Common myeloid progenitor, CD34-positive (primary cell): ENCODE data around the gene SAFB2.

Experiments
- CTCF ChIA-PET: fragments of 350-600 bp; sonication (Branson Sonifier 250); formaldehyde crosslinking; loops from one replicate; lab custom pipeline; 2021; ENCODE audit warnings: antibody characterized with exemption; lab: Charles Lee
- POLR2A ChIA-PET: fragments of 350-600 bp; sonication (Branson Sonifier 250); formaldehyde crosslinking; loops from one replicate; lab custom pipeline; 2021; ENCODE audit warnings: antibody characterized with exemption; lab: Charles Lee
- DNase-seq, 3 donors: peaks; one replicate each; pipeline versions ENCODE4 v3.0.0 to v3.0.0-alpha.2; 2013
- H3K27ac ChIP-seq, 2 experiments: 1 replicate in 1 of 2; 2 replicates in 1 of 2; pipeline ENCODE4 v1.7.0; 2013; ENCODE audit warnings: inconsistent platforms in 2 of 2, low read length in 2 of 2, mild to moderate bottlenecking in 2 of 2, low read depth in 1 of 2, moderate library complexity in 1 of 2; ENCODE audit not compliant: severe bottlenecking in 2 of 2, insufficient read depth in 1 of 2, poor library complexity in 1 of 2
- H3K27me3 ChIP-seq, 5 experiments: replicated peaks in 2 of 5; 1 replicate in 3 of 5; 2 replicates in 2 of 5; pipeline versions ENCODE4 v1.6.1 to v1.7.0; 2013; ENCODE audit warnings: low read length in 4 of 5, mild to moderate bottlenecking in 2 of 5, moderate library complexity in 2 of 5, inconsistent platforms in 1 of 5; ENCODE audit not compliant: insufficient read depth in 5 of 5, control insufficient read depth in 4 of 5
- H3K36me3 ChIP-seq, 4 experiments: 1 replicate in 2 of 4; 2 replicates in 2 of 4; pipeline versions ENCODE4 v1.6.1 to v1.7.0; 2013; ENCODE audit warnings: low read length in 3 of 4, control low read depth in 1 of 4, mild to moderate bottlenecking in 1 of 4; ENCODE audit not compliant: control insufficient read depth in 4 of 4, insufficient read depth in 4 of 4
- H3K4me1 ChIP-seq, 4 experiments: 1 replicate in 3 of 4; 2 replicates in 1 of 4; pipeline versions ENCODE4 v1.6.1 to v1.7.1; 2013; ENCODE audit warnings: low read length in 3 of 4, mild to moderate bottlenecking in 3 of 4, control low read depth in 1 of 4, inconsistent platforms in 1 of 4, moderate library complexity in 1 of 4; ENCODE audit not compliant: control insufficient read depth in 4 of 4, insufficient read depth in 4 of 4; ENCODE audit errors: control extremely low read depth in 1 of 4
- H3K4me3 ChIP-seq, 7 experiments: 1 replicate in 4 of 7; 2 replicates in 3 of 7; pipeline versions ENCODE4 v1.5.1 to v1.7.0; 2013; ENCODE audit warnings: mild to moderate bottlenecking in 7 of 7, low read length in 6 of 7, moderate library complexity in 6 of 7, inconsistent platforms in 2 of 7, low read depth in 2 of 7, control low read depth in 1 of 7; ENCODE audit not compliant: insufficient read depth in 4 of 7, control insufficient read depth in 1 of 7; ENCODE audit errors: extremely low read depth in 1 of 7
- H3K9me3 ChIP-seq, 5 experiments: 1 replicate in 4 of 5; 2 replicates in 1 of 5; pipeline versions ENCODE4 v1.6.1 to v1.7.1; 2013; ENCODE audit warnings: low read length in 4 of 5, mild to moderate bottlenecking in 2 of 5, inconsistent platforms in 1 of 5, low read depth in 1 of 5, moderate library complexity in 1 of 5; ENCODE audit not compliant: control insufficient read depth in 4 of 5, insufficient read depth in 2 of 5; ENCODE audit errors: control extremely low read depth in 1 of 5
- WGBS: methylation state at CpG from one replicate; pipeline ENCODE4 v1.1.5; 2013; ENCODE audit not compliant: insufficient coverage; 5-methylcytosine and 5-hydroxymethylcytosine counted together

The SAFB2 gene

DNA sequence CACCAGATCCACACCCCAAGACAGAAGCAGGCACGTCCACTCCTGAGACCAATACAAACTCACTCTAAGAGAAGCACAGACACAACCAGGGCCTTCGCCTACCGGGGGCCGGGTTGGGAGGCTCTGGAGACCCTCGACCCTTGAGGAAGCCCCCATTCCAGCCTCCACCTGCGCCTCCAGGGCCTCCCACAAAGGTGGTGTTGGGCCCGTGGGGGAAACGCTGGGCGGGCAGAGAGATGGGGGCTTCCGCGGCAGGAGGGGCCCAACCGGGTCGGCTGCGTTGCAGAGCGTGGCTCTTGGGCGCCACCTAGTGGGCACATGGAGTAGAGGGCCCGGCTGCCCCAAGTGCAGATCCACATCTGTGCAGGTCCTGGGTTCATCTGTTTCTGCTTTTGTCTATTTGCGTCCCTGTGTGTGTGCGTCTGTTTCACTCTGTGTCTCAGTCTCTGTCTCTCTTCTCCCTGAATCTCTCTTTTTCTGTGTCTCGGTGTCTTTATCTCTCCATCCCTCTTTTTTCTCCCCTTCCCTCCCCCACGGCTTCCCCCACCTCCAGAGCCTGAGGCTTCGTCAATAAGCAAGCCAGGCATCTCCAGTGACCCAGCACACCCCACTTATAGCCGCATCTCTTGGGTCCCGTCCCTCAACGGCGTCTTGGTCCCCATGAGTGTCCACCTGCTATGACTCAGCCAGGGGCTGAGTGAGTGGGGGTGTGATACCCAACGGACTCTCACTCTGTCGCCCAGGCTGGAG is 44.3 kb downstream of the SAFB2 start:
- peak; percentile 56 to 77 (median 71) for DNase-seq
- peaks cover 0 to 10% (median 2%) of the 10 kb centered on the region in 4 experiments for H3K4me1 ChIP-seq
- POLR2A ChIA-PET = no interaction called here
- peaks cover 0 to 11% (median 8%) of the 10 kb centered on the region in 4 experiments for H3K36me3 ChIP-seq
- no peaks in the 10 kb centered on the region for H3K9me3 ChIP-seq
- 14% methylated on average over 11 of the region's 28 CpGs for WGBS
- CTCF ChIA-PET = interaction anchor here (0.6 to 3.5 kb wide), 4 partner anchors 18 to 34 kb away, joined by 4 to 28 read pairs (median 4); no protein-coding TSS in a partner anchor
- H3K27me3 ChIP-seq = no peaks in the 10 kb centered on the region
- H3K27ac ChIP-seq = no peak overlapping the region
- H3K4me3 ChIP-seq = peak overlapping the region in 3 of 7 experiments; percentile 12 to 60 (median 30)

- Histone ChIP-seq H3K4me1 (peaks cover 0 to 10% (median 2%) of the 10 kb centered on the region in 4 experiments), H3K27ac (no peak overlapping the region), H3K4me3 (no peak overlapping the region), H3K27me3 (no peaks in the 10 kb centered on the region), H3K36me3 (no peaks in the 10 kb centered on the region), H3K9me3 (no peaks in the 10 kb centered on the region)
- CTCF ChIA-PET = interaction anchor here (1.0 kb wide), 1 partner anchor 27 kb away, joined by 4 read pairs; no protein-coding TSS in a partner anchor
- DNase-seq = no peak
- POLR2A ChIA-PET = no interaction called here
- 92% methylated on average over 4 of the region's 6 CpGs for WGBS
Measured at GRCh38 chr19:5575590-5575989, 47.0 kb downstream of the SAFB2 start.

GRCh38 chr19:5572556-5573286 is 49.9 kb downstream of the SAFB2 start:
- Histone ChIP-seq H3K27me3 (peaks cover 0 to 11% (median 4%) of the 10 kb centered on the region in 5 experiments), H3K9me3 (no peaks in the 10 kb centered on the region), H3K36me3 (no peaks in the 10 kb centered on the region), H3K4me1 (peaks cover 0 to 2% (median 1%) of the 10 kb centered on the region in 4 experiments), H3K27ac (no peak overlapping the region), H3K4me3 (no peak overlapping the region)
- WGBS = 97% methylated on average over 9 of the region's 14 CpGs
- CTCF ChIA-PET = interaction anchor here (1.3 kb wide), 1 partner anchor 12 kb away, joined by 3 read pairs; no protein-coding TSS in a partner anchor
- POLR2A ChIA-PET = no interaction called here
- DNase-seq = no peak

GRCh38 chr19:5571777-5572176 is 50.8 kb downstream of the SAFB2 start:
- ChIA-PET CTCF (interaction anchor here (0.7 kb wide), 1 partner anchor 149 kb away, joined by 3 read pairs; no protein-coding TSS in a partner anchor), POLR2A (no interaction called here)
- 100% methylated on average over 3 of the region's 3 CpGs for WGBS
- H3K27me3 ChIP-seq = peaks cover 3 to 19% (median 10%) of the 10 kb centered on the region in 5 experiments
- H3K27ac ChIP-seq = no peak overlapping the region
- no peaks in the 10 kb centered on the region for H3K36me3 ChIP-seq
- peaks cover 0 to 3% (median 0%) of the 10 kb centered on the region in 5 experiments for H3K9me3 ChIP-seq
- H3K4me3 ChIP-seq = no peak overlapping the region
- DNase-seq = no peak
- peaks cover 0 to 3% (median 2%) of the 10 kb centered on the region in 4 experiments for H3K4me1 ChIP-seq

DNA sequence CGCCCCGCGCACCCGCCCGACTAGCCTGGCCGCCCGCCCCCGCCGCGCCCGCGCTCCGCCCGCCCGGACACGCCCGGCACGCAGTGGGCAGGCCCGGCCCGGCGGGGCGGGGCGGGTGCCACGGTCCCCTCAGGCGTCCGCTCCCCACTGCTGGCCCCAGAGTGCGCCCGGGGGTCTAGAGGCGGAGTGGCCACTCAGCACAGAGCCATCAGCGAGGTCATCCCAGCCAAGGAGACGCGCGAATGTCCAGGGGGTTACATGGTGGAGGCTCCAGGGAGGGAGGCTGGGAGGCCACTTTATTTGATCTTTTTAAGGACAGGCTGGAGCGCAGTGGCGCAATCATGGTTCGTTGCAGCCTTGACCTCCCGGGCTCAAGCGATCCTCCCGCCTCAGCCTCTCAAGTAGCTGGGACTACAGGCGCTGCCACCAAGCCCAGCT is 54.6 kb downstream of the SAFB2 start:
- H3K4me1 ChIP-seq = peaks cover 0 to 3% (median 2%) of the 10 kb centered on the region in 4 experiments
- DNase-seq = no peak
- peaks cover 0 to 5% (median 0%) of the 10 kb centered on the region in 5 experiments for H3K9me3 ChIP-seq
- no peak overlapping the region for H3K27ac ChIP-seq
- ChIA-PET CTCF (no interaction called here), POLR2A (no interaction called here)
- no peaks in the 10 kb centered on the region for H3K36me3 ChIP-seq
- 24% methylated on average over 31 of the region's 40 CpGs for WGBS
- peaks cover 9 to 48% (median 20%) of the 10 kb centered on the region in 5 experiments for H3K27me3 ChIP-seq
- no peak overlapping the region for H3K4me3 ChIP-seq

GRCh38 chr19:5567360-5567969 is 55.1 kb downstream of the SAFB2 start, which contains the start of gene TINCR:
Gene TINCR (minus strand): TSS chr19:5567953.
- POLR2A ChIA-PET = no interaction called here
- 13% methylated on average over 42 of the region's 63 CpGs for WGBS

More at GRCh38 chr19:5567360-5567969, 55.1 kb downstream of the SAFB2 start, which contains the start of gene TINCR:
- peak within 1 kb of the TSS in 1 of 7 experiments; percentile 4 for H3K4me3 ChIP-seq
- H3K27ac ChIP-seq = no peak within 1 kb of the TSS
- H3K9me3 ChIP-seq = peaks cover 0 to 5% (median 0%) of the 10 kb centered on the region in 5 experiments
- H3K4me1 ChIP-seq = peaks cover 0 to 3% (median 2%) of the 10 kb centered on the region in 4 experiments
- peaks cover 9 to 51% (median 20%) of the 10 kb centered on the region in 5 experiments for H3K27me3 ChIP-seq
- CTCF ChIA-PET = no interaction called here
- DNase-seq = peak in 2 of 3 donors; percentile 40 to 48
- no peaks in the 10 kb centered on the region for H3K36me3 ChIP-seq
